Measurements from ENCODE around the gene MDFIC2.
"Not testable (repeated sequence)": the region's sequence is repeated elsewhere in the genome, so short reads cannot be mapped to it uniquely, and the experiment has no call there.

Gene MDFIC2

DNA sequence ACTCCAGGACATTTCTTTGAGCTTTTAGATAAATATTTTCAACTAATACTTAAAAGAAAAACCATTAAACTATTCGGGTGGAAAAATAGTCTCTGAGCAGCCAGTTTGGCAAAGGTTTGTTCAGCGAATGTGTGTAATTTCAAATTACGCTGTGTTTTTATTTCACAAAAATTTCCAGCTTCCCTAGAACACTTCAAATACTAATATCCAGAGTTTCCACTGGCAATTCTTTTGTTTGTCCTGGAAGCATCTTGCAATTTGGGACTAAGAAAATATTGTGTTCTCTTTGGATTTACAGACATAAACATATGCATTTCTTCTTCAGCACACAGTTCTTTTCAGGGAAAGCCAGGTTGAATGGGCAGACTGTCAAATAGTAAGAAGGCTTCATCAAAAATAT, 61.9 kb downstream of the MDFIC2 start:
- peak; percentile 34 for DNase-seq

DNA sequence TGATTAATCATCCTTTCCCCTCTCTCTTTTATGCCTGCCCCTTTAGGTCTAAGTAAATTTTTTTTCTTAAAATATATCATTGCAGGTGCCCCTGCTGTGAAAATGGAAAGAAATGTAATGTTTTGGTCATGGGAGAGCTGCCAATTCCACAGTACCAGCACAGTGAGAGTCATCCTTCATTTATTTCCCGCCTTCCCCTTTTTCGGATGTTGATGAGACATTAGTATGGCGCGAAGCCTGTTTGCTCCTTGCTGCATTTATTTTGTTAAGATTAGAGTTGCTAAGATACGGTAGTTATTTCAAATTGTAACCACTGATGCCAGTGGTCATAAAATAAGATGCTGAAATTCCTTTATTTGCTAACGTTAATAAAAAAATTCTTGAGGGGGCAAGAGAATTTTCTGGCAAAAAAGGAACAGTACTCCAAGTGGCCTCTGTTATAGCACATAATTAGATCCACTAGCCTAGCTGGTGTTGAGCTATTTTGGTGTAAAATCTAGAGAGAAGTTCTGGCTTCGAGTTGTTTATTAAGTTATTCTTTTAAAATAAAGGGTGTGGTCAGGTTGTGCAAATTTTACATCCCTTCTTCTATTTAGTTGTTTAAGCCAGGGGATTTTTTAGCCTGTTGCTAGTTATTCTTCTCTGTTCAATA, 62.8 kb downstream of the MDFIC2 start:
- DNase-seq: peak; percentile 35

DNA sequence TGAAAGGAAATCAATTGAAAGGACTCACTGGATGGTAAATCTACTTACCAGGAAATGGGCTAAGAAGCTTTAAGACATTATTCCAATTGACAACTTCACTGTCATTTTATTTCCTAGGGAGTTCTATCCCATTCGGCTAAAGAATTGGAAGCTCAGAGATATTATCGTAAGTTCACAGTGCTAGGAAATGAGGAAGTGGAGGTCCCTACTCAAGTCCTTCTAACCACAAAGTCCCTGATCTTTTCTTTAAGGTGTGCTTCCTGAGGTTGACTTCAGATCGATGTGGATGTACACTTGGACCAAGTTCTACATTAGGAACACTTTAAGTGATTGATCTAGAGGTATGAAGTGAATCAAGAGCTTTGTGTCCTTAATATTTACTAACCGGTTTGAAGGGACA, 63.6 kb downstream of the MDFIC2 start:
- no peak for DNase-seq

DNA sequence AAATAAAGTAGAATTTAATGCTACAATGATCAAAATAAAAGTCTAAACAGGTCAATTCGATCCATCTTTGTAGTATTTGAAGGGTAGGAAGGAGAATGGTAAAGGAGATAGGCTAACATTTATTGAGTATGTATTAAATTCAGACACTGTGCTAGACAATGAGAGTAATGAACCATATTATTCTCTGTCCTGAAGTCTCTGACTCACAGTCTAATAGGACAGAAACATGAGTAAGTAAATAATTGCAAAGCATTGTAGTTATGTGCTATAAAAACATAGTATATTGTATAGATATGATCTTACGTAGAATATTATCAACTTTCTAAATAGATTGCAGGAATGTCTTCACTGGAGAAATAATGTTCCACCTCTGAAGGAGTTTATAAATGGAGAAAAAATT, 64.5 kb downstream of the MDFIC2 start:
- no peak for DNase-seq

DNA sequence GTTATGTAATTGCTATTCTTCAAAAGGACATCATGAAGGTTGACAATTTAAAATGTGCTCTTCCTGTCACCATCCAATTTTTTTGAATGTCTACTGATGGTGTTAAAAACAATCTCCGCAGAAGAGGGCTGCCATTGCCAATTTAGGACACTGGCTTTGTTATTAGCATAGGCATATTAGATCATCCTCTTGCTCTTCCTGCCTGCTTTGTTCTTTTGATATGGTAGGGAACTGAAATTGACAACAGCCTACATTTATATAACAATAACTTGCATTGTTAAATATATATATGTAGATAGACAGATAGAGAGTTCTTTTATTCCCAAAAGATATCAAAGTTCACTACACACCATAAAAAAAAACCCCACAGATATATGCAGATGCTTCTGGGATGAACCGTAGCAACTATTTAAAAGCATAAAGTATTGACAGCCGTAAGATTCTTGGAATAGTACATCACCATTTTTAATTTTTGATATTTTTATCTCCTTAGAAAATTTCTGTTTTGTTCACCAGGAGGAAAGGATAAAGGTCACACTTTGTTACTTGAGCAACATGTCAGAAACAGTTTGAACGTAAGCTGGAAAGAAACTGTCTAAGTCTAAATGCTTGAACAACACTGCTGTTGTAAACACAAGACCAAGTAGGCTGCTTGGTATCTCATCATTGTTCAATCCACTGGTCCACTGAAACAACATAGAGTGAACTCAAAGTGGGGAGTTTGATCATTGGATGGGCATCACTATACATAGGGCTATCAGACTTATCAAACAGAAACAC, 66.5 kb downstream of the MDFIC2 start:
- DNase-seq: no peak

DNA sequence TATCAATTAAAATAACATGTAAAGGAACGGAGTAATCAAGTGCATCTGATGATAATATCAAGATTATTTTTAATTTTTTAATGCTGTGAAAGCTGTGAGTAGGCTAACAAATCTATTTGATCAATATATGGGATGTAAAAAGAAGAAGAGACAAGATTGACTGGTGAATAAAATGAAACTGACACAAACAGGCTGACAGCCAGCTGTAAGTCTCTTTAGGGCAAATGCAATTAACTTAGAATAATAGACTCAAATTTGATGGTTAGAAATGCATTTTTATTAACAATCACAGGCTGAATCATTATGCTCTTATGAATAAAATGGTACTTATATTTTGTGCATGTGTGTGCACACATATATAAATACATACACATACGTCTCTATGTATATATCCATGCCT, 68.0 kb downstream of the MDFIC2 start:
- no peak for DNase-seq

DNA sequence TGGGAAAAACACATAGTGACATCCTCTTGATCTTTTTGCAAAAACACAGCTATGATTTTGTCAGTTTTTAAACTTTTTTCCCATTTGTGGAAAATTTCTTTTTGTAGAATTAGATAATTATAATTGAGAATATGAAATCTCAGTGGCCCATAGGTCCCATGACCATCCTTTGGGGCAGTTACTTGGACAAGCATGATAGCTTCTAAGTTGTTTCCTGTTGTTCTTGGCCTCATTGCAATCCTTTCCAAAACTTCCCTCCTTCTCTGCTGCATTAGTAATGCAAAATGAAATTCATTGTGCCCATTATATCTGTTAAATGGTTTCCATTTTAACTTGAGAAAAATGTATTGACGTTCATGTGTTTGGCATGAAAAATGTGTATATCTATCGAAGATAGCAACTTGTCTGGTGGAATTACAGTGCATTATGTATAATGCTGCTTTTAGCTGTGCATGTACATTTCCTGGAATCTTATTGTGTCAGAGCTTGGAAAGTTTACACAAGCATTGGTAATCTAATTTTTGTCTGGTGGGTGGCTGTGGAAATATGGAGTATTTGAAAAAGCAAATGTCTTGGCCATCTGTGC, 70.0 kb downstream of the MDFIC2 start:
- DNase-seq: no peak

DNA sequence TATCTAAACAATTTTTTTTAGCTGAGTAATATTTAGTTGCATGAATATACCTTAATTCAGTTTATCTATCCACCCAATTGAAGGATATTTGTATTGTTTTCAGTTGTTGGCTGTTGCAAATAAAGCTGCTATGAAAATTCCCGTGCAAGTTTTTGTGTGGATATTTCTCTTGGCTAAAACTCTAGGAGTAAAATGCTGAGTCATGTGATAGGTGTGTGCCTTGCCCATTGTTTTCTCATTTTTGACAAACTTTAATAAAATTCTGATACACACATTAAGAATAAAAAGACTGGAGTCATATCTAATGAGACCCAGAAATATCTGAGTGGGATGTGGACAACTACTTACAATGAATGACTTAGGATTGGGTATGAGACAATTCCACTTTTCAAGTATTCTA, 78.6 kb downstream of the MDFIC2 start:
- no peak for DNase-seq

DNA sequence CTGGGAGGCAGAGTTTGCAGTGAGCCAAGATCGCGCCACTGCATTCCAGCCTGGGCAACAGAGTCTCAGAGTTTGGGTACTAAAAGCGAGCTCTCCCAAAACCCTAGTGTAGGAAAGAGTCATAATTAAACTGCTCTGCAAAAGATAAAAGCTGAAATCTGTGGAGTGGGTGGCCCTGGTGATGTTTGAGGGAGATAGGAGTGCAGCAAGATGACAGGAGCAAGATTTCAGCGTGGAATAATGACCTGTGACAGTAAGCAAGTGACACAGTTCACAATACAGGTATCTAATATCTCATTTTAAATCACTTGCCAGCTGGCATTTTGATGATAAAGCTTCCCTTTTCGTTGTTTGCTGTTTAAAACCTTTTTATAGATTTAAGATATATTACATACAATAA, 79.3 kb downstream of the MDFIC2 start:
- no peak for DNase-seq

DNA sequence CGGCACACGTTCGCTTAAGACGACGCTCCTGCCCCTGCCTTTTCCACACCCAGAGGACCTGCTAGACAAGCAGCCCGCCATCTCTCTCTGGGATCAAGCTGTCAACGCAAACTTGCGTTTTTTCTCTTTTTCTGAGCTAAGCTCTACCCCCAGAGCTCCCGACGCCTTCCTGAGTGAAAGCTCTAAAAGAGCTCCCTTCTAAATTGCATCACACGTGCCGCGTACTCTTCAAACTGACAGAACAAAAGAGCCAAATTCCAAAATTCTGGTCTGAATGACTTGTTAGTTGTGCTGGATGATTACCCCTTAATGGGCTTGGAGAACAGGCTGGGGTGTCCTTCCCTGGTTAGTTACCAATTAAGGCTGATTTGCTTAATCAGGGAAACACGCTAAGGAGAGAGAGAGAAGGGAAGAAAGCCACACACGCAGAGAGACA, 81.2 kb downstream of the MDFIC2 start:
- no peak for DNase-seq

DNA sequence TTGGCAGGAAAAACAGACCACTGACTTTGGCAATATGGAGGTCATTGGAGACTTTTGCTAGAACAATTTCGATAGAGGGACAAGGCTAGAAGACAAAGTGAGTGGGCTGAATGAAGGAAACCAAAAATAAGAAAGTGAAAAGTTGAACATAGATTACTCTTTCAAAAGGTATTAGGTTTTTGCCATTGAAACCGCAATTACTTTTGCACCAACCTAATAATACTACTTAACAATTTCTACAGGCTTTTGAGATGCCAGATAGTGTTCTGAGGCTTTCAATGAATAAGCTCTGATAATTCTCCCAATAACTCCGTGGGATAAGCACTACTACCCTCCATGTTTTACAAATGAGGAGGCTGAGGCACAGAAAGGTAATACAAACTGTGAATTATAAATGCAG, 85.0 kb downstream of the MDFIC2 start:
- DNase-seq: no peak

DNA sequence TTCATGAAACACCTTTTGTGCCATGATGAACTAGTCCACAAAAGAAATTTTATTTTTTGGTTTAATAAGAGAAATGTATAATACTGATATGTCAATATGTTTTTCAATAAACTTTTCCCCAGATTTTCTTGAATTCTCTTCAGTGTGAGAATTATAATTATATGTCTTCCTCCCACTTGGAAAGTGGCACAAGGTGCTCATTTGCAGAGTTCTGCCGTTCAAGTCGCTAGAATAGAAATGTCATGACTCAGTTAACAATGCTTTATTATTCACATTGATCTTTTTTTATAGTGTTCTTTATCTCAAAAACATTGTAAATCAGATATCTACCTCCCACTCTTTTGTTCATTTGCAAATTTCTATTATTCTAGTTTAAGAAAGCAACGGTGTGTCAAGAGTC, 87.3 kb downstream of the MDFIC2 start:
- no peak for DNase-seq

DNA sequence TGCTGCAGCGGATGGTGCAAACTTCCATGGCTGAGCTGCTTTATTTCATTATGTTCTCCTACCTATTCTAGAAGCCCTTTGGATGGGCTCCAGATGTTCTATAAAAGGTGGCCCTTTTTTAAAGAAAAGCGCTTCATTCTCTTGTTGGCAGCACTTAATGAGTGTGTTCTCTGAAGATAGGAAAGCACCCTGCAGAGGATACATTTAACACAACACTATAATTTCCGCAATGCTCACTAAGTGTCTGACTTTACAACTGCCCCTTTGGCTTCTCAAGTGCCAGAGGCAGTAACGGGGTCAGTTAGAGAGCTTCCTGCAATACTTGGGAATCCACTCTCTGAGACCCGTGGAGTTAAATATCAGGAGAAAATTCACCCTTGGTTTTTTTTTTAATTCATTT, 88.1 kb downstream of the MDFIC2 start:
- no peak for DNase-seq

DNA sequence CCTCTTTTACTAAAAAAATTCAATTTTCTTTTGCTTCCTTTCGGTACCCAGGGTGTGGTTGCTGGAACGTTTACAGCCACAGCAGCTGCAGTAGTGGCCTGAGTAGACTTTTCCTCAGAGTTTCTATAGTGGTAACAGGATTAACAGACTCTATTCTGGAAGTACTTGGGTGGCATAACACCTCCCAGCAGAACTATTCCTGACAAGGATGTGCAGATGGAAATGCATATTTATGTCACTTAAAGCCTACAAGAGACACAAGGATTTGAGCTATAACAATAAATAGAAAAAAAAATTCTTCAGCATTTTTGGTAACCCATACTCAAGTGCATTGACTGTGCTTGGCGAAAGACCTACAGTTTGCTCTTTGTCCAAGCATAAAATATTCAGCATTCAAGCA, 94.0 kb downstream of the MDFIC2 start:
- DNase-seq: no peak

DNA sequence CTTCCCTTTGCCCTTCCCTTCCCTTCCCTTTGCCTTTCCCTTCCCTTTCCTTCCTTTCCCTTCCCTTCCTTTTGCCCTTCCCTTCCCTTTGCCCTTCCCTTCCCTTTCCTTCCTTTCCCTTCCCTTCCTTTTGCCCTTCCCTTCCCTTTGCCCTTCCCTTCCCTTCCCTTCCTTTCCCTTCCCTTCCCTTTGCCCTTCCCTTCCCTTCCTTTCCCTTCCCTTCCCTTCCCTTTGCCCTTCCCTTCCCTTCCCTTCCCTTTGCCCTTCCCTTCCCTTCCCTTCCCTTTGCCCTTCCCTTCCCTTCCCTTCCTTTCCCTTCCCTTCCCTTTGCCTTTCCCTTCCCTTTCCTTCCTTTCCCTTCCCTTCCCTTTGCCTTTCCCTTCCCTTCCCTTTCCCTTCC, 101.2 kb downstream of the MDFIC2 start:
- DNase-seq: not testable (repeated sequence)

DNA sequence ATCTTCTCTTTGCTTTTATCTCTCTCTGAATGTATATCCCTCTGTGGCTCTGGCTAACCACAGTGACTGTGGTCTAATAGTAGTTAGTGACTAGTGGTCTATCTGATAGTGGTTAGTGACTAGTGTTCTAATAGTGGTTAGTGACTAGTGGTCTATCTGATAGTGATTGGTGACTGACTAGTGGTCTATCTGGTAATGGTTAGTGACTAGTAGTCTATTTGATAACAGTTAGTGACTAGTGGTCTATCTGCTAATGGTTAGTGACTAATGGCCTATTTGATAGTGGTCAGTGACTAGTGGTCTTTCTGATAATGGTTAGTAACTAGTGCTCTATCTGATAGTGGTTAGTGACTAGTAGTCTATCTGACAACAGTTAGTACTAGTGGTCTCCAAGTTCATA, 110.5 kb downstream of the MDFIC2 start:
- DNase-seq: no peak

DNA sequence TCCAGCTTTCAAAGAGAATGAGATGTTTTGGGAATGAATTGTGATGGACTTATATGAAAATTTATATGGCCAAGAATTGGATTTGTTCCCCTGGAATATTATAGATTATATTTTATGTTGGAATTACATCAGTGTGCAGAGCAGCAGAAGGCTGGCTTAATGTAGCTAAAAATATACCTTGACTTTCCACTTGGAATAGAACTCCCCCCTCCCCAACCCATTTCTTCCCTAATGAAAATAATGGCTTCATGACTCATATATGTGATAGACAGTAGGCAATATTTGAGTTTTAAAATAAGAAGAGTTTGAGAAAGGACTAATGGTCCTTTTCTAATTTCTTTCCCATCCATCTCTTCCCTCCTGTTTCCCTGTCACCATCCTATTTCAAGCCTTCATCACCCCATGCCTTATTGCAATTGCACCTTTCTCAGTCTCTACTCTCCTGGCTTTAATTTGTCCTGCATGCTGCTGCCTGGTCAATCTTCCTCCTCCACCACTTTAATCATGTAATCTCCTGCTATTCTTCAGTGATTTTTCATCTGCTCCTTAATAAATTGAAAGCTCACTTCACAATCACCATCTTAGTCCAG, 122.5 kb downstream of the MDFIC2 start:
- DNase-seq: no peak

DNA sequence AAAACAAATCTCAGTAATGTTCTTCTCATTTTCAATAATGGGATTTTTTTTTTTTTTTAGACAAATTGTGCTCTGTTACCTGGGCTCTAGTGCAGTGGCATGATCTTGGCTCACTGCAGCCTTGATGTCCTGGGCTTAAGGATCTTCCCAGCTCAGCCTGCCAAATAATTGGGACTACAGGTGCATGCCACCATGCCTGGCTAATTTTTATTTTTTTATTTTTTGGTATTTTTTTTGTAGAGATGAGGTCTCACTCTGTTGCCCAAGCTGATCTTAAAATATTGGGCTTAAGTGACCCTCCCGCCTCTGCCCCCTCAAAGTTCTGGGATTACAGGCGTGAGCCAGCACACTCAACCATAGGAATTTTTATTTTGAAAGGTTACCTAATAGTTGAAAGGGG, 126.2 kb downstream of the MDFIC2 start:
- DNase-seq: no peak

DNA sequence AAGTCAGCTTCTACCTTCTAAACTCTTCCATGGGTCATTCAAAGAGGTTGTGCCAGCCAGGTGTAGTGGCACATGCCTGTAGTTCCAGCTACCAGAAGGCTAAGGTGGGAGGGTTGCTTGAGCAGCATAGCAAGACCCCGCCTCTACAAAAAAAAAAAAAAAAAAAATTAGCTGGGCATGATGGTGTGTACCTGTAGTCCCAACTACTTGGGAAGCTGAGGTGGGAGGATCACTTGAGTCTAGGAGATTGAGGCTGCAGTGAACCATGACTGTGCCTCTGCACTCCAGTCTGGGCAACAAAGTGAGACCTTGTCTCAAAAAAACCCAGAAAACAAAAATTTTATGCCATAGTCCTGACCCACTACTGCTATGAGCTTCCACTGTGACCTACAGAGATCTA, 126.8 kb downstream of the MDFIC2 start:
- DNase-seq: no peak

DNA sequence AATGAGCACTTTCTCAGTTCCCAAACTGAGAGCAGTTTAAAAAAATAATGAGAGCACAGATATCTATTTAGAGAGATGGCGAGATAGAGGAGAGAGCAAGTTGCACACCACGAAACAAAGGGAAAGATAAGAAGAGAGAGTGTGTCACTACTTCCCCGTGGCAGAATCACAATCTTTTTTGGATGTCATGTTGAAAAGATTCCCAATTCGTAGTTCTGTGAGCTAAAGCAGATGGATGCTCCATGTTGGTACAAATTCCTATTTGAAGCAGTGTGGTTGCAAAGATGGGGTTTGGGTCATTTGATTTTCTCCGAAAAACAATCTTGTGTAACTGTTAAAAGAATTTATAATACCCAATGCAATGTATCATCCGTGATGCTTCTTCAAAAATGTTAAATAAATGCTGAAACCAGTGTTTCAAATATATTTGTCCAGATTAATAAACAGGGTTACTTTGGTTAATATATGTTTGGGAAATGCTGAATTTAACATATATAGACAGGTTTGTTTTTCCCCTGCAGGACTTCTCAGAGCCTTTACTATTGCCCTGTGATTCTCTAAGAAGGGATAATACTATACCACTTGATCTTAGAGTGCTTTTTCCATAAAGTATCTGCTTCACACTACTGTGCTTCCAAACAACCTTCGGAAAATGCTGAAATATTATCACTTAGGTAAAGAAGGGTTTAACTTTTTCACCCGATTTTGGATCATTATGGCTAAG, 128.5 kb downstream of the MDFIC2 start:
- no peak for DNase-seq

DNA sequence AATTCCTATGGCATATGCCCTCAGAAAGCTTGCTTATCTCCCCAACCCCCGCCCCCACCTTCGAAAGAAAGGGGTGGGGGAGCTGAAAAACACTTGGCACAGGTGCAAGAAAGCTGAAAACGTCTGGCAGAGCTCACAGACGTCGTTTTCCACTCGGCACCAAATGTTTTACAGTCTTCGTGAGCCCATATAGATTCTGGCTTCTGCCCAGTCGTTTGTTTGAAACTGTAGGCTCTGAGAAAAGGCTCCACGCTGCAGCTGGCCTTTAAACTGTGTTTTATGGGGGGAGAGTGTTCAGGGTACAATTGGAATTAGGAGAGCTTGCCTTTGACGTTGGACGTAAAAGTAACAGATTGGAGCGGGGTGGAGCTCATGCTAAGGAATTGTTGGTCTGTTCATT, 130.3 kb downstream of the MDFIC2 start:
- no peak for DNase-seq

DNA sequence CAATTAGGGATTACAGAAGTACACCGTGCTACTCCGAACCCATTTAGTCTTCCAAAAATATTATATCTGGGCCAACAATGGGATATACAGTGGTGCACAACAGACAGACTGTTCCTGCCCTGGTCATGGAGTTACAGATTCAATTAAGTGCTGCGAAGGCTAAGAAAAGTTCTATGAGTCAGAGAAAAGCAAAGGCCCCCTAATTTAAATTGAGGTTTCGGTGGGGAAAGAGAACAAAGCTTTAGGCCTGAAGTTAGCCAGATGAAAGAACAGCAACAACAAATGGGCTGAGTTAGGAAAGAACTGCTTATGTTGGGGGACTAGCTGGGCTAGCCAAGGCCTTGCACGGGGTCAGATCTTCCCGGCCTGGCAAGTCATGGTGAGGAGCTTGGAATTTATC, 131.8 kb downstream of the MDFIC2 start:
- DNase-seq: no peak

DNA sequence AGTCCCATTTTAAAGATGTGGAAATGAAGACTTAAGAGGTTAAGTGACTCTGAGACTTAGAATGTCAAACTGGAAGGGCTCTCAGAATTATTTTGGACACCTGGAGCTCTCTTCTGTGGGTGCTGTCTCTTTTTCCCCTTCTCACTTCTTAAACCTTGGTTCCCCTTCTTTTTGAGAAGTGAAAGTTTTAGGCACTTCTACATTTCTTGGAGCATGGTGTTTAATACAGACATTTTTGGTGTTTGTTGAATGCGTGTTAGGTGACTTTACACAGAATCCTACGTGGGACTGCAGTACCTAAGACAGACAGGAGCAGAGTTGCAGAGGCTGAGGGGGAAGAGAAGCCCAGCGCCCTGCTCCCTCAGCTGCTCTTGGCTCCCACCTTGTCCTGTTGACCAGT, 133.3 kb downstream of the MDFIC2 start:
- DNase-seq: no peak
